IPS-NIHi11 (cell line): ENCODE measurements around the gene ROBO1.
"Not testable (repeated sequence)": the region's sequence is repeated elsewhere in the genome, so short reads cannot be mapped to it uniquely, and the experiment has no call there.

Source experiments
- DNase-seq: peaks from one replicate; pipeline ENCODE4 v3.0.0; 2012; ENCODE audit warnings: mixed read lengths, low spot score

The ROBO1 gene

DNA sequence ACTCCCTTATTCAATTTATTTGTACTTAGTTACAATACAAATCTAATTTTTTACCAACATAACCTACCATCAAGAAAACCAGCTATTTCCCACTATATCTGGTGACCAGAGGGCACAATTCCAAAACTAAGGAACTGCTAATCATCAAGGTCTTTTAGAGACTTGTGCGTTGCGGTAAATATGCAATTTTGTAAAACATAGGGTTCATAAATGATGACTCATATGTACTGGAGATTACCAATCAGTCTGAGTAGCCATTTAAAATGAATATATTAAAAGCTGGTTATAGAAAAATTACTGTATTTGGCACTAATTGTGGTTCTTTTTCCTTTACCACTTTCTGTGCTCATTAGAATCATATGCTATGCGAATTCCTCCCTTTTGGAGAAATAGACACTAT lies 859.6 kb downstream of the ROBO1 start:
- DNase-seq, result no peak

DNA sequence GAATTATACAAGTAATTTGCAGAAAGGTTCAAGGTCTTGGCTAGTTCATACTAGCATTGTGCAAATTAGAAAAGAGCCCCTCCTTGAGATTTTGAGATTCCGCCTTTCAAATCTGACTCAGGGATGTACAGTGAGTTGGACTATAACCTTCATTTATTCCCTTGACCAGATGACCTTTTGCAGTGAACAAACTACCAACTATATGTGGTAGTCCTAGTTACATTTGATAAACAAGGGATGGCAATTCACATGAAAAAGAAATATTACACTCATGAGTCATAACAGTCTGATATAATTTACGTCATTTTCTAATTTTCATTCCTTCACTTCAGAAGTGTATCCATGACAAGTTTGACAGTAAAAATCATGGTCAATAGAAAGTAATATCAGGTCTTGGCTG lies 860.4 kb downstream of the ROBO1 start:
- DNase-seq, result no peak

DNA sequence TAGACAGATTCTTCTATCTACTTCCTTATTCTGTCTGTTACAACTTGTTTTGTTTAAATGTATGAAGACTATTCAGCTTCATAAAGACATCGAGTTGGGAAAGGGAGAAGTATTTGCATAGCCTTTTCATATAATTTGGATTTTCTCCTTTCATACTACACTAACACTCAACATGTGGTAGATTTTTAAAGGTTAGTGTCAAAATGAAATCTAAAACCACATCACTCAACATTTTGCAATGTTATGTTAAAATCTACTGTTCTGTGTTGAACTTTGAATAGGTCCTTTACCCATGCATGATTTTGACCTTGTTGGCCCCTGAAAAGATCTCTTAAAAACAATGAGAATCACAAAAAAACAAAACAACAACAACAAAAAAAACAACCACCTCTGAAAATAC lies 860.9 kb downstream of the ROBO1 start:
- DNase-seq, result no peak

DNA sequence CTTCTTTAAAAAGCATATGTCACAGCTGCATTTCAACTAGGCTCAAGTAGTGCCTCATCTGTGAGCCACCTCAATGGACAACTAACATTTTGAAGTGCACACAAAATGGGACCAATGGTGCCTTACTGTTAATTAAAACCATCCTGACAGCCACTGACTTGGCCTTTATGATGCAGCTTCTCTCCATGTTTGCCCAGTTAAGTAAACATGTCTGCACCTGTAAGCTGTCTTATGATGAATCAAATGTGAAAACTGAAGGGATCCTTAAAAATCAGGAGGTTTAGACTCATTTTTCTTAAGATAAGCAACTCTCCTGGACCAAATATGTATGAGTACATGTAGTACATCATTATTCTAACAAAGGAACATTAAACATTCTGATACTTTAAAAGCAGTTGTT lies 861.6 kb downstream of the ROBO1 start:
- DNase-seq, result no peak

DNA sequence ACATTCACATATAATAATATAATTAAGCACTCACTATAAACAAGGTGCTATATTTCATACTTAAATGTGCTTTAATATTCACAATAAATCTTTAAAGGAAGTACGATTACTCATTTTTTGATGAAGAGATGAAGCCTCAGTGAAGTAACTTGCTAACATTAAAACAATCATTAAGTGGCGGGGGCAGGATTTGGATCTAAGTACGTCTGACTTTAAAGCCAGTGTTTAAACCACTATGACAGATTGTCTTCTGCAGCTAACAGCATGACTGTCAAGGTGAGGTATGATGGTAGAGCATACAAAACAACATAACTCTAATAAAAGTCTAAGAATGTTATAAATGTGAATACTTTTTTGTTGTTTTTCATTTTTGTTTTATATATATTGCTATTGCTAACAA lies 862.1 kb downstream of the ROBO1 start:
- DNase-seq, result no peak

DNA sequence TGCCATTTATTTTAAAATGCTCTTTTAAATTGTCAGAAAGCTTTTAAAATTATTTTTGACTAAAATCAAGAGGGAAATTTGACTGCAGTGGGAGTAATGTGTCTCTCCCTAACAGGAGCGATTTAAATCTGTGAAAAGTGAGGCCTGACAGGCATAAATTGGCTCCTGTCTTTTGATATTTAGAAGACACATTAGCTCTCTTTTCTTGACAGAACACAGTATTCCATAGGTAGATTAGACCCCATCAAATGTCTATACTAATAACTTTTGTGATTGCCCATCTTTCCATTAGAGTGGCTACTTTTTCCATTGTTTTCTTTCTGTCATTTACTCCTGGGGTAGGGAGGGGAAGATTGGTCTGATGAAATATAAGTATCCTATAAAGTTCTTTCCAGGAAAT lies 866.3 kb downstream of the ROBO1 start:
- DNase-seq, result no peak

DNA sequence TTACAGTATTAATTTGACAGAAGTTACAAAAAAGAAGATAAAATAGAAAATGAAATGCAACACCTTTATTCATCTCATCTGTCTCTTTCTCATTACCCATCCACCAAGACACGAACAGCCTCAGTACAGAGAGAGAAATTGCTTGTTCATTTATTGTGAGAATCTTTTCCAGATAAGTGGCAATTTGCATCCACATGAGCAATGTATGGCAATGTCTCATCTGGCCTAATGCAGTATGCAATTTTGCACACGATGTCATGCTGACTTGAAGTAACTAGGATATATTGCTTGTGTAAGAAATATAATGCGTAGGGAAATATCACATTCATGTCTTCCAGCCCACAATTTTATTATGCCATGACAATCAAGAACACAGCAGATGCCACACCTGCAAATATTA lies 866.9 kb downstream of the ROBO1 start:
- DNase-seq, result no peak

DNA sequence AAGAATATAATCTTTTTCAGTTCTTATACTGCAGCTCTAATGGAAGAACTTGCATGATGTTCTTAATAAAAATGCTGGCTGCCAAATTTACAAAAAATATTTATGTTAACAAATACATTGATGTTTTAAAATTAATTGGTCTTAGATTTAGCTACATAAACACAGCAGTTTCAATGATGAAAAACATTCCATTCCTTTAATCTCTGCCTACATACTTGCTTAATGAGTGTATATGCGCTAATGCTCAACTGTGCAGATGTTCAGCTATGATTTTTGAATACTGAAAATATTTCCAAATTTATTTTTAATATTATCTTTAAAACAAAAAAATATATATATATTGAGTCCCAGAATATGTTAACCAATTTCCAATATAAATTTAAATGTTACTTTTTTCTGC lies 867.4 kb downstream of the ROBO1 start:
- DNase-seq, result no peak

DNA sequence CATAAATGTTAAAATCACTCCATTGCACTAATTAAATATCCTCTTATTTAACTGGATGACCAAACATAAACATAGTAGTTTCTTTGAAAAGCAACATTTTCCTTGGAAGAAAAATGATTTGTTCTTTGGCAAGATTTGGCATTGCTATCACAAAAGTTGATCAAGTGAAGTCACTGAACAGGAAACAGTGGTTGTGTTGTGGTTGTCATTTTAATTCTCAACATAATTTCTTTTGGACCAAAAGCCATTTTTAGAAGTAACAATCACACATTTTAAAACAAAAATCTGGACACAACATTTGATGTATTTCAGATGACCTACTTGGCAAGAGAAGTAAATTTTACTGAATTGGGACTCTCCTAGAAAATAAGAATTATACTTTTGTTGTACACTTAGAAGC lies 872.3 kb downstream of the ROBO1 start:
- DNase-seq, result no peak

DNA sequence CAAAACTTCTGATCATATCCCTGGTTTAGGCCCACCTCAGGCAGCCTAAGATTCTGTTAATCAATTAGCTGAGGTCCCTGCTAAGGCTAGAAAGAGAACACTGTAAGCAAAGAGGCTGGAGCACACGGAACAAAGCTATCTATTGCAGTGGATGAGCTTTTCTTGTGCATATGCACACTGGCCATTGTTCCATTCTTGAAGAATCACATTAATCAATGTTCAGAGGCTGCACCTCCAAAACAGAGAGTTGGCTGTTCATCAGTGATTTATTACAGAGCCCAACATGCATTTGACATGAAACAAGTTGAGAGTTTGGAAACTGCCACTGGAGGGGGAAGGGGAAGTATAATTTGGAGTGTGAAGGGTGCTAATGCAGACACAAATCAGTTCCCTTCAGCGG lies 873.0 kb downstream of the ROBO1 start:
- no peak for DNase-seq

DNA sequence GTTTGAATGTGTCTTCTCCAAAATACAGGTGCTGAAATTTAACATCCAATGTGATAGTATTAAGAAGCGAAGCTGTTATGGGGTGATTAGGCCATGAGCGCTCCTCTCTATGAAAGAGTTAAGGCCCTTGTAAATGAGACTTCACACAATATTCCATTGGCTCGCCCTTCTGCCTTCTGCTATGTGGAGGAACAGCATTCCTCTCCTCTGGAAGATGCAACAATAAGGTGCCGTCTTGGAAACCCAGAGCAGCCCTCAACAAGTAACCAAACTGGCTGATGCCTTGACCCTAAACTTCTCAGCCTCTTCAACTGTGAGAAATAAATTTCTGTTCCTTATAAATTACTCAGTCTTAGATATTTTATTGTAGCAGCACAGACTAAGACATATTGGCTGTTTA lies 874.6 kb downstream of the ROBO1 start:
- DNase-seq, result no peak

DNA sequence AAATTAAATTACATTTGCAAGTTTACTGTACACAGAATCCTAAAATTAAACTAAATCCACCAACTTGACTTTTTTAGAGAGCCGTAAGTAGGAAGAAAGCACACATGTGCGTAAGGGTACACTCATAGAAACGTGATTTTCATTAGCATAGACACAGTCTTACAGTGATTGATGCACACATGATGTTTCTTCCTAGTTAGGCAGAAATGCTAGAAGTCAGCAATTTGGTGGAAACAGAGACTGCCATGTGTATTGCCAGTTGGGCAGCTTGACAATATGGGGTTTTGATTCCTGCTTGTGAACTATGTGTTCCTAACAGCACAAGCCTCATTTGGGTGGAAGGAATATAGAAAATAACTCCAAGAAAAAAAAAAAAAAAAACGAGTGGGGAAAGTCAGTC lies 878.5 kb downstream of the ROBO1 start:
- DNase-seq, result no peak

DNA sequence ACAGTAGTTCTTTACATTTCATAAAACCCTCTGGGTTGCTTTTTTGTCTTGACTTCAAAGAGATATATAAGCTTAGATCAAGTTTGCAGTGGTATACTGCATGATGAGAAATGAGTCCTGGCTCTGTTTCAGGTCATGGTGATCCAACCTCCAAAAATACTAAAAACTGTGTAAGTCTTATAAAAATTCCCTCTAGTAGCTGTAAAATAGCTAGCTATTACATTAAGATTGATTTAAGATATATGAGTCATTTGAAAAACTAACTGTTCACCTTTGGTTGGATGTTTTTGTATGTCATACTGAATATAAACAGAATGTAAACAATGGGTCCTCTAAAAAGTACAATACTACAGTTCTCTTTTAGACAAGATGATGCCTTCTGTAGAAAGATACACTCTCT lies 879.2 kb downstream of the ROBO1 start:
- no peak for DNase-seq

DNA sequence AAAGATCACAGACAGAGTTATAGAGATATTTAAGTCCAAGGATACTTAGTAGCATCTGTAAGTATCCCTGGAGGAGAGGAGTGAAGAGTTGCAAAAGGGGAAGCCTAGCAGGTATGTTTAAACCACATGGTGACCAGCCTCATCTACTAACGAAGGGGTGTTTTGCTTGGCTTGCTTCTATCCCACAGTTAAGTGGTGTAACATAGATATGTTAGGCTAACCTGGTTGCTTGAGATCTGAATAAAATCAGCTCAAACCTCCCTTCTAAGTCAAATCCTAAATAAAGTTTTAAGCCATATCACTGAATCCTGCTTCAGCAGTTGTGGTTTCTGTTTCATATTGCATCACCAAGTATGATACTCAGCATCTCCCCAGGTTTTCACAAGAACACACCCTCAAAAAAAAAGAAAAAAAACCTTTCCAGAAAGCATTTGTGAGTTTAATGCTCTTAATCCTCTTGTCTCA lies 880.2 kb downstream of the ROBO1 start:
- no peak for DNase-seq

DNA sequence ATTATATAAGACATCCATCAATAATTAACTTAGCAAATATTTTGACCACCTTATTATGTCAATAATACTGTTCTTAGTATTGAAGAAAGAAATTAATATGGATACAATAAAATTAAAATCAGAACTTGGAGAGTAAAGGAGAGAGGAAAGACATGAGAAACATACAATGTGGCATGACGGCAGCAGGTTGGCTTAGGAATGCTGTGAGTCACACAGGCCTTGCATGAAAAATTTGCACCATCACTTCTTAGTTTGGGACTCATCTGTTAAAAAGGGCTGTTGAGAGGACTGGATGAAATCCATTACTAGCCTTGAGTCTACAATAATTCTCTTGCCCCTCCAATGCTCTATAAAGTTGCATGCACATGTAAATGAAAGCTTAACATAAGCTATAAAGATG lies 880.8 kb downstream of the ROBO1 start:
- DNase-seq, result no peak

DNA sequence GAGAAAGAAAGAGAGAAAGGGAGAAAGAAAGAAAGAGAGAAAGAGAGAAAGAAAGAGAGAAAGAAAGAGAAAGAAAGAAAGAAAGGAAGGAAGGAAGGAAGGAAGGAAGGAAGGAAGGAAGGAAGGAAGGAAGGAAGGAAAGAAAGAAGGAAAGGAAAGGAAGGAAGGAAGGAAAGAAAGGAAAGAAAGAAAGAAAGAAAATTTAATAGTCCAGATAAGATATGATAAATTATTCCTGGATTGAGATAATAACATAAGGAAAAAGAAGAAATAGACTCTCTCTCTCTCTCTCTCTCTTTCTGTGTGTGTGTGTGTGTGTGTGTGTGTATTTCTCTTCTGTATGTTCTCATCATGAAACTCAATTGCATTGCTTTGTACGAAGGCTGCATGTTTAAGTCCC lies 883.2 kb downstream of the ROBO1 start:
- DNase-seq, result not testable (repeated sequence)

DNA sequence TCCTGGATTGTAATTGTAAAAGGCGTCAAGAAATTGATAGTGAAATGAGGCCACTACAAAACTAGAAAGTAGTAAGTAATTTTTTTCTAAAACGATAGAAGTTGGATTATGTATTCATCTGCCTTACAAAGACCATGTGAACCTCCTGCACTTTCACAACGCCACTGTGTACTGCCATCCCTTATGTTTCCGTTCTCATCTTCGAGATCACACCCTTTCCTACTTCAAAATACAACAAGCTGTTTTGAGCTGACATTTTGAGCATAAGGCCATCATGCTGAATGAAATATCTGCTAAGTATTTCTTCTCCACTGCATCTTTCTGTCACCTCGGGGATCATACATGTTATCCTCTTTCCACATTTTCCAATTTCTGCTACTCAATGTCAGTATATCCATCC lies 885.5 kb downstream of the ROBO1 start:
- DNase-seq, result no peak

DNA sequence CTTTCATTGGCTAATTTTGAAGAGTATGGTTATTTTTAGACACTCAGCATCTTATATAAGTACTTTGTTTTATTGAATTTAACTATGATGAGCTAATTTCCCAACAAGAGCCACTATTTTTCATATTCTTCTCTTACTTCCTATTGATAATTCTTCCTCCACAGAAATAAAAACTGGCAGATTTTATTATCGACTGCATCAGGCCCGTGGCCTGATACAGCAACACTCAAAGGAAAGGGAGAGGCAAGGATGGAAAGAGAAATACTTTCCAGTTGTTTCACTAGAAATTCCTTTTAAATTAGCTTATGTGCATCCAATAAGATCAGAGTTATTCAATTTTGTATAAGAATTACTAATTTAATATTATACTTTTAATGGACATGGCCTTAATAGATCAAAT lies 886.3 kb downstream of the ROBO1 start:
- no peak for DNase-seq

DNA sequence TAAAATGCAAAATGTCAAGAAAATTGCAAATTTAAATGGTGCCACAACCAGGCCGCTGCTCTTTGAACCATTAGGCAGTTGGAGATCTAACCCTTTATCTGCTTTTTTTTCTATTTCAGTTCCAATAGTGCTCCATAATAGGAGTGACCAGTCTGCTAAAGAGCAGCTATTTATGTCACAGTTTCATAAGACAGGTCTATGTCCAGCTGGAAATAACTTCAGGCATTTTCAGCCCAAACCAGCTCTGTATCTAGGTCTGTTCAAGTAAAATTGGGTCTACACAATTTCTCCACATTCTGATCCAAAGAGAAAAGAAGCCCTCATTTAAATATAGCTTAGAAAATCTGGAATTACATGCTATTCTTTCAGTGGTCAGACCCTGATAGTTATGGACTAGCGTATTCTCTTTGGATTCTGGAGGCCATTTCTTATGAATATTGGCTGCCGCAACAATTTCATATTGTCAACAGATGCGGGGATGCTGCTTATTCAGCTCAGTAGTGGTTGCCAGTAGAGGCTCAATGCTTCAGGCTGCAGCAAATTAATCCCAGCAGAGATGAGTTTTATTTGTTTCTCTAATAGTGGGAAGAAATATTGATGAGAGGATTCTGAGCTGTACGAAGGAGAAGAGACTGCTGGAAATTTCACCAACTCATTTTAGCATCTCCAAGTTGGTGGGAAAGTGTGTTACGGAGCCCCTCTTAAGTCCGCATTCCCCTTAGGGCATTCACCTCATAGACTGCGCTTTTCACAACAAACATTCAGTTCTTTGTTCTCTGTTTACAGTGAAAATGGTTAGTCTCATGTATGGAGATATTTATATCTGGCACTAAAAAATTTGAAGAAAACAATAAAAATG lies 887.0 kb downstream of the ROBO1 start:
- no peak for DNase-seq

DNA sequence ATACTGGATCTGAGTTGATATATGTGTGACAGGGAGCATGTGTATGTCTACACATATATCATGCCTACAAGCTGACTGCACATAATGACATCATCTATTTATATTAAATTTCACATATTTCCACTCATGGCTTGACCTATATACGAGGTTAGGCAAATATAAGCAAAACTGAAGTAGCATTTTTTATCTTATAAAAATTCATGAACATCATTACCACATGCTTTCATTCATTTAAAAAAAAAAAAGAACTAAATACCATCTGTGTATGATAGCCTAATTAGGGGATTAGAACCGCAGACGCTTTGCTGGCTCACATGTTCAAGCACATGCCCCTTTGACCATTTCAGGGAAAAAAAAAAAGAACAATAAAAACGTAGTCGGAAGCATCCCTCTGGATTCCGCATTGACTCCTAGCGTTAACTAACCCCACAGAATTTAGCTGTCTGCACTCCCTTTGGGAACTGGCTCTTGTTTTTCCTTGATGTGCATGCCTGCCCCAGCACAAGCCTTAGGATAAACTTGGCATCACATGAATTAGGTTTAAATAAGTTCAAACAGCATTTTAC lies 888.4 kb downstream of the ROBO1 start:
- DNase-seq, result no peak

DNA sequence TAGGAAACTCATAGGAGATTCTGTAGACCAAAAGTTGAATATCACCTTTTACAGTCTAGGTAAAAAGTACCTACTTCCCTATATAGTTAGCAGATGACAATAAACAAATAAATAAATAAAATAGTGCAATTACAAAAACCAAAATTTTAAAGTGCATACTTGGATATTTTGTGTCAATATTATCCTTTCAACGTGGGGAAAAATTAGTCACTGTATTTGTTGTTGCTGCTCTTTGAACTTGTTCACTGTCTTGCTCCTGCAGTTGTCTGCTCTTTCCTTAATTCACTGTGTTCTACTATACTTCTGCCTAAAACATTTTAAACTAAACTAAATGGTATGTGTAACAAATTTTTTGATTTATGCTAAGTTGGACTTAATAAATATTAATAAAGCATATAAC lies 889.0 kb downstream of the ROBO1 start:
- no peak for DNase-seq

DNA sequence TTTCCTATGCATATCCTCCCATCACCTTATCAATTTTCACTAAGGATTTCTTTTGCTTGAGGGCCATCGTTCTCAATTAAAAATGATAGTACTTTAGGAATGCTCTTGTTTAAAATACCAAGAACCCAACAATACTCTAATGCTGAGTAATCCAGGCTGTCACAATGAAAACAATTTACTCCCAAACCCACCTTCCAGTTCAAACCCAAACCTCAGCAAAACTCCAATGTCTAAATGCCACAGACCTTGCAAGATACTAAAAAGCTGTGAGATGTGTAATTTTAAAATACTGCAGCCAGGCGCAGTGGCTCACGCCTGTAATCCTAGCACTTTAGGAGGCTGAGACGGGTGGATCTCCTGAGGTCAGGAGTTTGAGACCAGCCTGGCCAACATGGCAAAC lies 889.8 kb downstream of the ROBO1 start:
- DNase-seq, result no peak

DNA sequence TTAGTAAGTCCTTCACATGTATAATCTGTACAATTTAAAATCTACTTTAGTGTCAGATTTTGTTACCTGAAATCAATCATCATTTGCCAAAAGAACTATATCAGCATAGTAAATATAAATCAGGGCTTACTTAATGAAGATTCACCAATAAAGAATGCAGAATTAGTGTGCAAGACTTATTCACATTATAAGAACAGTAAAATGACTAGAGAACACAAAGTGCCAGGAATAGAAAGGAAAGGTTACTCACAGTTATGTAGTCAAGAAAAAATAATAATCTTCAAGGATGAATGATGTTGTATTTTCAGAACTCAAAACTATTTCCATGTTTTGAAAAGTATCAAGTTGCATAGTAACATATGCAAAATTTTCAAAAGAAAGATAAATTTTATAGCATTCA lies 891.9 kb downstream of the ROBO1 start:
- DNase-seq, result no peak

DNA sequence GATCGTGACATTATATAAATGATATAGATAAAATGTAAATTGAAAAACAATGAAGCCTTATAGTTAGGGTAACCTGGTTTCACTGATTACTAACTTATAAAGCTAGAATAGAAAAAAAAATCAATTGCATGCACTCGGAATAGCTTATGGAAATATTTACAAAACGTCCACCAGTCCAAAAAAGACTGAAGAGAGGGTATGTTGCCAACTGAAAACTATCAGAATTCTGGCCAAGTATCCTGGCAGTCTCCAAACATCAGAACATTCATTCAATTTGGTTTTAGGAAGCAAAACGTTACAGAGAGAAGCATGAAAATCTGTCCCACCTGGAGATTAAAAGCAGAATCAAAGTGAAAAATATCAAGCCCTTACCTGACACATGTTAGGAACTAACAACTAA lies 892.4 kb downstream of the ROBO1 start:
- DNase-seq, result no peak
